ENCODE results near the gene IQCF6.

DNA sequence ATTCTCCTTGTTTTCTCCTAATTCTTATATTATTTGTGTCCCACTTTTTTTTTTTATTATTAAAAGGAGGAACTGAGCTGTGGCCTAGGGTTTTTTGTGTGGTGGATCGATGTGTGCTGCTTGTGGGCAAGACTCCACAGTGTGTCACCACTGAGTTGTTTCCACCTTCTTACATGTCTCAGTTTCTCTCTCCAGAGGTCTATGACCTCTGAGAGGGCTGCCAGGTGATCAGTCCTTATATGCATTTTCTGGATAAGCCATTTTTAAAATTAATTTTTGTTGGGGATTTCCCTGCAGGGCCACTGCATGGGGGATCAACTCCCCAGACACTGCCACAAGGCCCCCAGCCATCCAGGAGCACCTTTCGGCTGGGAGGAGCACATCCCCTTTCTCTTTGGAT lies 27.8 kb downstream of the IQCF6 start:
- TF ChIP-seq, protein P1, sequence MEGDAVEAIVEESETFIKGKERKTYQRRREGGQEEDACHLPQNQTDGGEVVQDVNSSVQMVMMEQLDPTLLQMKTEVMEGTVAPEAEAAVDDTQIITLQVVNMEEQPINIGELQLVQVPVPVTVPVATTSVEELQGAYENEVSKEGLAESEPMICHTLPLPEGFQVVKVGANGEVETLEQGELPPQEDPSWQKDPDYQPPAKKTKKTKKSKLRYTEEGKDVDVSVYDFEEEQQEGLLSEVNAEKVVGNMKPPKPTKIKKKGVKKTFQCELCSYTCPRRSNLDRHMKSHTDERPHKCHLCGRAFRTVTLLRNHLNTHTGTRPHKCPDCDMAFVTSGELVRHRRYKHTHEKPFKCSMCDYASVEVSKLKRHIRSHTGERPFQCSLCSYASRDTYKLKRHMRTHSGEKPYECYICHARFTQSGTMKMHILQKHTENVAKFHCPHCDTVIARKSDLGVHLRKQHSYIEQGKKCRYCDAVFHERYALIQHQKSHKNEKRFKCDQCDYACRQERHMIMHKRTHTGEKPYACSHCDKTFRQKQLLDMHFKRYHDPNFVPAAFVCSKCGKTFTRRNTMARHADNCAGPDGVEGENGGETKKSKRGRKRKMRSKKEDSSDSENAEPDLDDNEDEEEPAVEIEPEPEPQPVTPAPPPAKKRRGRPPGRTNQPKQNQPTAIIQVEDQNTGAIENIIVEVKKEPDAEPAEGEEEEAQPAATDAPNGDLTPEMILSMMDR (conservative IDR thresholded peaks at IDR 0.05 in 1 of 2, IDR thresholded peaks at IDR 0.05 in 1 of 2; ENCODE audit: low read depth in 1 of 2, low read length in 2 of 2): no peak
- TF ChIP-seq EZH2 (IDR thresholded peaks at IDR 0.05; ENCODE audit: low read length, missing control alignments): no peak

Data from fibroblast of lung (primary cell).